Fibroblast of lung (primary cell): ENCODE data around the gene PRRC2B. TPM values are rescaled to one million over a fixed set of nuclear protein-coding genes. Genes with fewer than 3 reads are reported as not detected.

Source experiments
- DNase-seq, 2 donors: peaks; one replicate each; pipeline versions ENCODE4 v3.0.0 to v3.0.0-alpha.2; 2010; ENCODE audit warnings: low read depth in 2 of 2
- H2AFZ ChIP-seq: 2 replicates; pipeline ENCODE4 v1.5.1; 2012; ENCODE audit warnings: low read length, control low read depth, inconsistent platforms
- H3K27ac ChIP-seq: 2 replicates; pipeline ENCODE4 v1.5.1; 2011; ENCODE audit warnings: low read length, control low read depth; ENCODE audit not compliant: insufficient read depth
- H3K27me3 ChIP-seq: 2 replicates; pipeline ENCODE4 v1.5.1; 2011; ENCODE audit warnings: mild to moderate bottlenecking, low read length; ENCODE audit not compliant: control insufficient read depth, insufficient read depth
- H3K36me3 ChIP-seq: 2 replicates; pipeline ENCODE4 v1.5.1; 2011; ENCODE audit warnings: low read length; ENCODE audit not compliant: control insufficient read depth, insufficient read depth
- H3K4me1 ChIP-seq: 2 replicates; pipeline ENCODE4 v1.5.1; 2011; ENCODE audit warnings: low read length; ENCODE audit not compliant: control insufficient read depth, insufficient read depth; ENCODE audit errors: extremely low read depth
- H3K4me2 ChIP-seq: 2 replicates; pipeline ENCODE4 v1.5.1; 2011; ENCODE audit warnings: low read length, control low read depth; ENCODE audit not compliant: insufficient read depth; ENCODE audit errors: extremely low read depth
- H3K4me3 ChIP-seq, 4 experiments: fragments of 200-600 bp in 1 of 4; sonication (generic) in 1 of 4; replicated peaks in 1 of 4; 2 replicates each; pipeline ENCODE4 v1.5.1; 2011 to 2016; ENCODE audit warnings: low read length in 4 of 4, low read depth in 3 of 4, mild to moderate bottlenecking in 3 of 4, control low read depth in 2 of 4, inconsistent platforms in 1 of 4, mixed read lengths in 1 of 4; ENCODE audit not compliant: insufficient read depth in 1 of 4; ENCODE audit errors: control extremely low read depth in 1 of 4
- H3K79me2 ChIP-seq: 2 replicates; pipeline ENCODE4 v1.5.1; 2012; ENCODE audit warnings: mild to moderate bottlenecking, low read length, inconsistent platforms; ENCODE audit not compliant: control insufficient read depth, insufficient read depth
- H3K9ac ChIP-seq: 2 replicates; pipeline ENCODE4 v1.5.1; 2011; ENCODE audit warnings: mild to moderate bottlenecking, low read length, control low read depth; ENCODE audit not compliant: insufficient read depth
- H3K9me3 ChIP-seq: 2 replicates; pipeline ENCODE4 v1.5.1; 2012; ENCODE audit warnings: low read depth, low read length; ENCODE audit not compliant: control insufficient read depth, insufficient read depth
- H4K20me1 ChIP-seq: 2 replicates; pipeline ENCODE4 v1.5.1; 2011; ENCODE audit warnings: low read length; ENCODE audit not compliant: control insufficient read depth, insufficient read depth; ENCODE audit errors: extremely low read depth
- EZH2 ChIP-seq: IDR thresholded peaks from 2 replicates; pipeline ENCODE4 v1.5.1; 2012; ENCODE audit warnings: low read length, control low read depth, mild to moderate bottlenecking; ENCODE audit errors: missing control alignments
- polyA plus RNA-seq, 2 donors: library from polyadenylated mRNA; depleted of rRNA in 1 of 2; stranded (reverse) in 1 of 2; unstranded in 1 of 2; fragments of >200 nt; gene quantifications; 2 replicates each; pipeline ENCODE4 v1.2.1, GENCODE V29; 2011 to 2012; ENCODE audit warnings: missing spikeins in 1 of 2
- total RNA-seq: library from RNA; depleted of rRNA; stranded (reverse); fragments of >200 nt; gene quantifications from 2 replicates; pipeline ENCODE4 v1.2.1, GENCODE V29; 2014
- TF ChIP-seq, protein P1 (sequence below), 2 donors: IDR thresholded peaks in 1 of 2; conservative IDR thresholded peaks in 1 of 2; 1 replicate in 1 of 2; 2 replicates in 1 of 2; pipeline ENCODE4 v1.5.1; 2011 to 2012; ENCODE audit warnings: low read length in 2 of 2, control low read depth in 1 of 2, inconsistent platforms in 1 of 2, low read depth in 1 of 2, mild to moderate bottlenecking in 1 of 2

The PRRC2B gene
- total and polyA plus RNA-seq, 2 donors (not counting 1 experiment from before 2014, with no cell fraction given) = 29.9 to 66.4 TPM

DNA sequence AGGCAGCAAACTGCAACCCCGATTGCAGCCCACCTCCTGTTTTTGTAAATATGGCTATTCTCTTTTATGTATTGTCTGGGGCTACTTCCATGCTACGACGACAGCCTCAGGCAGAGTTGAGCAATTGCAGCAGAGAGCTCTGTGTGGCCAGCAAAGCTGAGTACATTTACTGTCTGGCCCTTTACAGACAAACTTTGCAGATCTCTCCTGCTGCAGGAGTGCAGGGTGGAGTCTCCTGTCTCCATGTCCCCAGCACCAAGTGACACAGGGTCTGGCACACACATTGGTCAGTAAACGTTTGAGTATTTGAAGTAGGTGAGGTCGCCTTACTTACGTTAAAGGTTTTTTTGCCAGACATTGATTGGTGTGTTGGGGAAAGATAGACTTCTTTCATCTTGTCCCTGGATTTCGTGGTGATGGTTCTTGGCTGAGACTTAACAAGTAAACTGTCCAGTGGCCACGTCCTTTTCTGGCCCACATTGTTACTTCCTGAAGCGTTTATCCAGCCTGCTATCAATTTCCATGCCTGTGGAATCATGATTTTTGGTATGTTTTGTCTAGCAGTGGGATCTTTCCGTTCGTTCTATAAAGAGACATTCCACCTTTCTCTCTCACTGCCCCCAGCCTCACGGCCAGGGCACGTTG, 27.2 kb downstream of the PRRC2B start:
- Histone ChIP-seq H3K27me3 (no peaks in the 10 kb centered on the region), H3K27ac (no peak overlapping the region), H3K4me3 (no peak overlapping the region), H3K4me1 (peaks cover 52% of the 10 kb centered on the region), H2AFZ (no peak overlapping the region), H3K79me2 (peaks cover 98% of the 10 kb centered on the region), H3K9ac (no peak overlapping the region), H4K20me1 (peaks cover 7% of the 10 kb centered on the region), H3K9me3 (no peaks in the 10 kb centered on the region), H3K36me3 (no peaks in the 10 kb centered on the region), H3K4me2 (peak overlapping the region; percentile 2)
- no peak for TF ChIP-seq EZH2
- TF ChIP-seq, protein P1, sequence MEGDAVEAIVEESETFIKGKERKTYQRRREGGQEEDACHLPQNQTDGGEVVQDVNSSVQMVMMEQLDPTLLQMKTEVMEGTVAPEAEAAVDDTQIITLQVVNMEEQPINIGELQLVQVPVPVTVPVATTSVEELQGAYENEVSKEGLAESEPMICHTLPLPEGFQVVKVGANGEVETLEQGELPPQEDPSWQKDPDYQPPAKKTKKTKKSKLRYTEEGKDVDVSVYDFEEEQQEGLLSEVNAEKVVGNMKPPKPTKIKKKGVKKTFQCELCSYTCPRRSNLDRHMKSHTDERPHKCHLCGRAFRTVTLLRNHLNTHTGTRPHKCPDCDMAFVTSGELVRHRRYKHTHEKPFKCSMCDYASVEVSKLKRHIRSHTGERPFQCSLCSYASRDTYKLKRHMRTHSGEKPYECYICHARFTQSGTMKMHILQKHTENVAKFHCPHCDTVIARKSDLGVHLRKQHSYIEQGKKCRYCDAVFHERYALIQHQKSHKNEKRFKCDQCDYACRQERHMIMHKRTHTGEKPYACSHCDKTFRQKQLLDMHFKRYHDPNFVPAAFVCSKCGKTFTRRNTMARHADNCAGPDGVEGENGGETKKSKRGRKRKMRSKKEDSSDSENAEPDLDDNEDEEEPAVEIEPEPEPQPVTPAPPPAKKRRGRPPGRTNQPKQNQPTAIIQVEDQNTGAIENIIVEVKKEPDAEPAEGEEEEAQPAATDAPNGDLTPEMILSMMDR (conservative IDR thresholded peaks at IDR 0.05 in 1 of 2, IDR thresholded peaks at IDR 0.05 in 1 of 2; ENCODE audit: low read depth in 1 of 2, low read length in 2 of 2) = peak in 1 of 2 donors; percentile 49
- DNase-seq = peak; percentile 40 to 63

DNA sequence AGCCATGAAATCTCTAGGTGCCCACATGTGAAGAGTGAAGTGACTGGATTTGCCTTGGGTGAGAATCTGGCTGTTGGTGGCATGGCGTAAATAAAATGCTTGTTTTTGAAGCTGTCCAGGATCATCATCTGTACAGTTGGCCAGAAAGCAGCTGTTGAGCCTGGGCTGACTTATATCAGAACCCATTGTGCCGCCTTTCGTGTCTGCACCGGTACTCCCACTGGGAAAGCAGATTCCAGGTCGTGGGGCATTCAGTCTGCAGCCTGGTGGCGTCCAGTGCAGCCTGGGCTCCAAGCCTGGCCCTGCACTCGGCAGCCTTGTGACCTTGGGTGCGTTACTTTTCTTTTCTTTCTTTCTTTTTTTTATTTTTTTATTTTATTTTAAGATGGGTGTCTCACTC, 27.8 kb downstream of the PRRC2B start:
- no peak overlapping the region for H3K9ac ChIP-seq
- H3K27ac ChIP-seq = no peak overlapping the region
- no peak overlapping the region for H3K4me3 ChIP-seq
- H3K27me3 ChIP-seq = no peaks in the 10 kb centered on the region
- H3K79me2 ChIP-seq = peaks cover 97% of the 10 kb centered on the region
- no peak for TF ChIP-seq EZH2
- TF ChIP-seq, protein P1 (conservative IDR thresholded peaks at IDR 0.05 in 1 of 2, IDR thresholded peaks at IDR 0.05 in 1 of 2; ENCODE audit: low read depth in 1 of 2, low read length in 2 of 2) = no peak
- H4K20me1 ChIP-seq = peaks cover 7% of the 10 kb centered on the region
- no peaks in the 10 kb centered on the region for H3K9me3 ChIP-seq
- no peak for DNase-seq
- H3K36me3 ChIP-seq = peaks cover 4% of the 10 kb centered on the region
- peaks cover 52% of the 10 kb centered on the region for H3K4me1 ChIP-seq
- no peak overlapping the region for H2AFZ ChIP-seq
- H3K4me2 ChIP-seq = peak overlapping the region; percentile 1

DNA sequence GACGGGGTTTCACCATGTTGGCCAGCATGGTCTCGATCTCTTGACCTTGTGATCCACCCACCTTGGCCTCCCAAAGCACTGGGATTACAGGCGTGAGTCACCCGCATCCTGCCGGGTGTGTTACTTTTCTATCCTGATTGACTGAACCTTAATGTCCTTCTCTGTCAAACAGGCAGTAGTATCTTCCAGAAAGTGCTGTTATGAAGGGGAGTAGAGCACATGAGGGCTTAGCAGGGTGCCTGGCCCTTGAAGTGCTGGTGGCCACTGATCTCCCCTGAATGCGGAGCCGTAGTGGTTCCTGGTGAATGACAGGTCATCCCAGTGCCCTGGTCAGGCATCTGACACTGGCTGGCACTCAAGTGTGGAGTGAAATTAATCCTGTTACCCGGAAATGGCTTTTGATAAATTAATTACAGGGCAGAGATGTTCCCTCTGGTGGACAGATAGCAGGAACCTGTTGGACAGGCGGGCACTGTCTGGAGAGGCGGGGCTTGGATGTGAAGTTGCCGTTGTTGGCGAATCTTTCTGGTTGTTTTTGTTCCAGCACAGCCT, 28.4 kb downstream of the PRRC2B start:
- H3K36me3 ChIP-seq = peaks cover 5% of the 10 kb centered on the region
- H3K4me2 ChIP-seq = peak overlapping the region; percentile 37
- H3K4me1 ChIP-seq = peaks cover 50% of the 10 kb centered on the region
- peaks cover 7% of the 10 kb centered on the region for H4K20me1 ChIP-seq
- DNase-seq = no peak
- peaks cover 96% of the 10 kb centered on the region for H3K79me2 ChIP-seq
- H3K27ac ChIP-seq = peak overlapping the region; percentile 65
- no peak overlapping the region for H3K4me3 ChIP-seq
- H3K9me3 ChIP-seq = no peaks in the 10 kb centered on the region
- H3K9ac ChIP-seq = no peak overlapping the region
- H3K27me3 ChIP-seq = no peaks in the 10 kb centered on the region
- no peak overlapping the region for H2AFZ ChIP-seq
- no peak for TF ChIP-seq EZH2
- TF ChIP-seq, protein P1 (conservative IDR thresholded peaks at IDR 0.05 in 1 of 2, IDR thresholded peaks at IDR 0.05 in 1 of 2; ENCODE audit: low read depth in 1 of 2, low read length in 2 of 2) = peak in 1 of 2 donors; percentile 8
